Stimulated activated CD4-positive, alpha-beta T cell treated with anti-CD3 and anti-CD28 coated beads, Interleukin-2, amount 100 ng/mL, for 4 hours (primary cell): ENCODE results near the gene ENTPD3.
A peak's percentile ranks its signal among the peaks of the same experiment; 100 is the strongest.

ENCODE experiments used
- DNase-seq: peaks from one replicate; pipeline ENCODE4 v3.0.0-alpha.2; 2020; ENCODE audit warnings: low read depth

ENTPD3 gene, protein sequence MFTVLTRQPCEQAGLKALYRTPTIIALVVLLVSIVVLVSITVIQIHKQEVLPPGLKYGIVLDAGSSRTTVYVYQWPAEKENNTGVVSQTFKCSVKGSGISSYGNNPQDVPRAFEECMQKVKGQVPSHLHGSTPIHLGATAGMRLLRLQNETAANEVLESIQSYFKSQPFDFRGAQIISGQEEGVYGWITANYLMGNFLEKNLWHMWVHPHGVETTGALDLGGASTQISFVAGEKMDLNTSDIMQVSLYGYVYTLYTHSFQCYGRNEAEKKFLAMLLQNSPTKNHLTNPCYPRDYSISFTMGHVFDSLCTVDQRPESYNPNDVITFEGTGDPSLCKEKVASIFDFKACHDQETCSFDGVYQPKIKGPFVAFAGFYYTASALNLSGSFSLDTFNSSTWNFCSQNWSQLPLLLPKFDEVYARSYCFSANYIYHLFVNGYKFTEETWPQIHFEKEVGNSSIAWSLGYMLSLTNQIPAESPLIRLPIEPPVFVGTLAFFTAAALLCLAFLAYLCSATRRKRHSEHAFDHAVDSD

DNA sequence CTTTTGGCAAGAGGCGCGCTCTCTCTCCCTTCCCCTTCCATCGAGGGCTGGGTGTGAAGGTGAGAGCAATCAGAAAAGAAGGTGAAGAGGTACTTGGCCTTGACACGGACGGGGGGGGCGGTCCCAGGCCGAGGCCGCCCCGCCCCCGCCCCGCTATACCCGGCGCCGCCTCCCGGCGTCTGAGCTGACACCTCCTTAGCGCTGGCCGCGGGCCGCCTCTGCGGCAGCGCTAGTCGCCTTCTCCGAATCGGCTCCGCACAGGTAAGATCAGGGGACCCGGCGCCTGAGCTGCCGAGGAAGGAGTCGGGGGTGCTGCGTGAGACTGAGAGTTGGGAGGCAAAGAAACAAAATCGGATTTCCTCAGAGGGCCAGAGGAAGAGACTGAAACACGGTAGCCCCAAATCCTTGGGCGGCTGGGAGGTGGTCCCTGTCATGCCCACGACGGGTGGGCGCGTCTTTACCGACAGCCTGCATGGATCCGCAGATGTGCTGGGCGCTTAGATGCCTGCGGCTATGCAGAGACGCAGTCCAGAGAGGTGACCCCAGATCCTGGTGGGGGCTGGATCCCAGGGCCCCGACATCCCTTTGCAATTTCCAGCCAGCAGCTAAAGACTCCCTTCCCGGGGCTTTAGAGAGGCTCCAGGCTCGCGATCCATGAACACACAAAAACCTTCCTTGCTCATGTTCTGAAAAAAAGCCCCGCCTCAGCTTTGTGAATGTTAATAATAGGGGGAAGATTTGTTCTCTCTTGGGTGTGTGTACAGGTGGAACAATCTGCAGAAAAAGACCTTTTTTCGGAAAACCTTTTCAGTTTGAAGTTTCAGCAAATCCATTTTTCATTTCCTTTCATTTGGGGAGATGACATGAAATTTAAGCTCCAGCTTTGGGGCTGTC lies at the start of gene ENTPD3:
Gene ENTPD3, plus strand, starts transcription at position 184 of the 894 bp plus-strand sequence. CDS start 874 bp downstream, outside the sequence.
- peak; percentile 26 for DNase-seq

GRCh38 chr3:40339871-40340270 lies 47.1 kb upstream of the ENTPD3 start:
- no peak for DNase-seq

- DNase-seq: no peak
These were observed 46.3 kb upstream of the ENTPD3 start for GRCh38 chr3:40340541-40341170.

- no peak for DNase-seq
These were observed 45.3 kb upstream of the ENTPD3 start for GRCh38 chr3:40341671-40342070.

DNA sequence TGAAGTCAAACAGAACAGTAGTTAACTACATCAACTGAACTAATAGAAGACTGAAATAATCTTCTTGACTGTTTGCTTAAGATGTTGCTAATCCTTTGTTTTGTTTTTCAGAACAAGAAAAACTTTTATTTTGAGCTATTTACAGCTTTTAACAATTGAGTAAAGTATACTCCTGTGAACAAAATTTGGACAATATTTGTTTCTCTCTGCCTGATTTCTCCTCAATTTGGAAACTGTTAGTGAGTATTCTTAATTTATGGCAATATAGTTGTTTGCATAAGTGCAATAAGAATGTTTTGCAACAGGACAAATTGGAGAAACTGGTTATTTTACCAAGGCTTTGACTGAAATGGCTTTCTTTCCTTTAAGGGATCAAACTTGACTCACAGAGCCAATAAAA lies 36.5 kb upstream of the ENTPD3 start:
- DNase-seq: no peak

GRCh38 chr3:40355410-40355809 lies 31.6 kb upstream of the ENTPD3 start:
- no peak for DNase-seq

- DNase-seq: no peak
These were observed 28.5 kb upstream of the ENTPD3 start for GRCh38 chr3:40358454-40358853.

GRCh38 chr3:40363674-40364073 lies 23.3 kb upstream of the ENTPD3 start:
- no peak for DNase-seq

GRCh38 chr3:40366203-40367162 lies 20.5 kb upstream of the ENTPD3 start:
- DNase-seq: no peak

DNA sequence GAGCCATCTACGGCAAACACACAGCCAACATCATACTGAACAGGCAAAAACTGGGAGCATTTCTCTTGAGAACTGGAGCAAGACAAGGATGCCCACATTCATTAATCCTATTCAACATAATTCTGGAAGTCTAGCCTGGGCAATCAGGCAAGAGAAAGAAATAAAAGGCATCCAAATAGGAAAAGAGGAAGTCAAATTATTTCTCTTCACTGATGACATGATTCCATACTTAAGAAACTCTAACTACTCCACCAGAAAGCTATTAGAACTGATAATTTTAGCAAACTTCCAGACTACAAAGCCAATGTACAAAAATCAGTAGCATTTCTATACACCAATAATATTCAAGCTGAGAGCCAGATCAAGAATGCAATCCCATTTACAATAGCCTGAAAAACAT lies 17.3 kb upstream of the ENTPD3 start:
- no peak for DNase-seq

DNA sequence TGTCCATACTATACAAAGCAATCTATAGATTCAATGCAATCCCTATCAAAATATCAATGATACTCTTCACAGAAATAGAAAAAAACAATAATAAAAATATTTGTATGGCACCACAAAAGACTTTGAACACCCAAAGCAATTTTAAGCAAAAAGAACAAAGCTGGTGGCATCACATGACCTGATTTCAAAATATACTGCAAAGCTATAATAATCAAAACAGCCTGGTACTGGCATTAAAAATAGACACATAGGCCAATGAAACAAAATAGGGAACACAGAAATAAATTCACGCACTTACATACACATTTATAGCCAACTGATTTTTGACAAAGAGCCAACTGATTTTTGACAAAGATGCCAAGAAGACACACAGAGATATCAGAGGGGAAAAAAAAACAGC lies 9.2 kb upstream of the ENTPD3 start:
- DNase-seq: no peak

DNA sequence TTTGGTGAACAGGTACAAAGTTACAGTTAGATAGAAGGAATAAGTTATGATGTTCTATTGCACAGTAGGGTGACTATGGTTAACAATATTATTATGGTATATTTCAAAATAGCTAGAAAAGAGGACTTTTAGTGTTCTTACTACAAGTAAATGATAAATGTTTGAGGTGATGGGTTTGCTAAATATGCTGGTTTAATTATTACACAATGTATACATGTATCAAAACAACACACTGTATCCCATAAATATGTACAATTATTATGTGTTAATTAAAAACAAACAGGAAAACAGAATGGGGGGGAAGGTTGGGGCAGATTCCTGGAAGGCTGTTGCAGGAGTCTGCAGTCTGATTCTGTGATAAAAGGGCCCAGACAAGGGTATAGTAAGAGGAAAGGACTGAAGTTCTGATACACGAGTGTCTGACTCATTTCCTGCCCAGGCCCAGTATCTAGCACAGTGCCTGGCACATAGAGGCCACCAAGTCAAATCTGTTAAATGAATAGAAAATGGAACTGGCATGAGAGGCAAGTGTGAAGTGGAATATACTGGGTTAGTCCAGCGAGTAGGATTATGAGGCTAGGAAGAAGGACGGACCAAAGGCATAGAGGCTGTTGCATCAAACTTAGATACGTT lies 7.2 kb upstream of the ENTPD3 start:
- no peak for DNase-seq

- DNase-seq: no peak
These were observed 4.9 kb upstream of the ENTPD3 start for GRCh38 chr3:40381904-40382616.

GRCh38 chr3:40382617-40382979 lies 4.4 kb upstream of the ENTPD3 start:
- DNase-seq: no peak

DNA sequence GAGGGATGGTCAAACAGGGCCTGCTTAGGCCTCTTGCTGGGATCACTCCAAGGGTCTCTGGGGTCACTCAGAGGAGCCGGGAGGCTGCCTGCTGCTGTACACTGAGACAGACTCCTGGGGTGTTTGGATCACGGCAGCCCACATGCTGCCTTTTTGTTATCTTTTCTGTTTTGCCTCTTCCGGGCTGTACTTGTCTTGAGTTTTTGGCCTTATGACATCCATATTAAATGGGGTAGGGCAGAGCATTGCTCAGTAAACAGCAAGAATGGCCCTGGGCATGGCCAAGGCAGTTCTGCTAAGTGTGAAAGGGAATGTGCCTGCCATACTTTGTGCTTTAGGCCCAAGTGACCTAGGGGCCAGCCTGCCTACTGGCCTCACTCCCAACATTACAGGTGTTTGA lies 771 bp upstream of the ENTPD3 start:
- no peak for DNase-seq

GRCh38 chr3:40387895-40388254 lies 891 bp downstream of the ENTPD3 start:
- no peak for DNase-seq

GRCh38 chr3:40396406-40396805 lies 9.4 kb downstream of the ENTPD3 start:
- no peak for DNase-seq

DNA sequence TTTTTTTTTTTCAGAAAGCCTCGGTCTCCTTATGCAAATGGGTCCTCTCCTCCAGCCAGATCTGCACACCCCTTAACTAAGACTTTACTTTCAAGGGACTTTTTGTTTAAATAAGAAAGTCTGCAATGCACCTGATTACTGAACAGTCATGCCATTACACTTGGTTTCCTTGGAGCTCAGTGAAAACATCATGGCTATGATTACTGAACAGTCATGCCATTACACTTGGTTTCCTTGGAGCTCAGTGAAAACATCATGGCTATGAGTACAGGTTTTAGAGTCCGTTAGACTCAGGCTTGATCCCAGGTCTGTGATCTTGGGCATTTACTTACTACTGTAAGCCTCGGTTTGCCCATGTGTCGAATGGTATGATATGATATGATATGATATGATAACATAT lies 10.1 kb downstream of the ENTPD3 start:
- DNase-seq: no peak

- DNase-seq: no peak
These were observed 10.9 kb downstream of the ENTPD3 start for GRCh38 chr3:40397912-40398311.

- no peak for DNase-seq
These were observed 11.4 kb downstream of the ENTPD3 start for GRCh38 chr3:40398346-40398745.
